IMR-90 (cell line): ENCODE results near the gene RBM48. TPM values are rescaled to one million over a fixed set of nuclear protein-coding genes. Genes with fewer than 3 reads are reported as not detected.
A peak's percentile ranks its signal among the peaks of the same experiment; 100 is the strongest.

Source experiments
- ATAC-seq: fragments of 200-7000 bp; cut with Tn5 transposase; 2 replicates; pipeline ENCODE4 v1.9.1; 2020; ENCODE audit warnings: low read depth, mild to moderate bottlenecking, moderate library complexity
- BruUV-seq: library from RNA; stranded (reverse); fragments of 400-500 nt; replicated peaks from 2 replicates; lab custom pipeline; 2021; lab: Mats Ljungman, UMichigan
- CTCF ChIA-PET: fragments of 300-600 bp; formaldehyde crosslinking; extraction: SDS; loops from one replicate; lab custom pipeline; 2021; ENCODE audit warnings: antibody characterized with exemption; lab: Yijun Ruan, JAX
- POLR2A ChIA-PET: fragments of 300-600 bp; sonication (Branson Sonifier 250); formaldehyde crosslinking; loops from one replicate; lab custom pipeline; 2022; ENCODE audit warnings: antibody characterized with exemption; ENCODE audit not compliant: unreplicated experiment; lab: Charles Lee
- DNase-seq: peaks from one replicate; pipeline ENCODE4 v3.0.0; 2013
- H2AFZ ChIP-seq: replicated peaks from 2 replicates; pipeline ENCODE3; 2013; ENCODE audit warnings: low read length, mild to moderate bottlenecking; ENCODE audit not compliant: poor library complexity
- H2AK5ac ChIP-seq: 2 replicates; pipeline ENCODE4 v1.6.1; 2013; ENCODE audit warnings: low read depth, low read length, inconsistent platforms
- H2AK9ac ChIP-seq: replicated peaks from 2 replicates; pipeline ENCODE3; 2013; ENCODE audit warnings: mild to moderate bottlenecking, low read depth, low read length, moderate library complexity; ENCODE audit not compliant: poor library complexity
- H2BK120ac ChIP-seq: 2 replicates; pipeline ENCODE4 v1.6.1; 2013; ENCODE audit warnings: low read depth, low read length, inconsistent platforms
- H2BK15ac ChIP-seq: 3 replicates; pipeline ENCODE4 v1.6.1; 2013; ENCODE audit warnings: low read depth, low read length, inconsistent platforms
- H2BK20ac ChIP-seq: 2 replicates; pipeline ENCODE4 v1.6.1; 2013; ENCODE audit warnings: low read depth, mild to moderate bottlenecking, inconsistent platforms, low read length, moderate library complexity
- H2BK5ac ChIP-seq: 2 replicates; pipeline ENCODE4 v1.6.1; 2013; ENCODE audit warnings: mild to moderate bottlenecking, low read depth, low read length, inconsistent platforms; ENCODE audit not compliant: poor library complexity, severe bottlenecking
- H3K14ac ChIP-seq: replicated peaks from 2 replicates; pipeline ENCODE4 v1.6.1; 2013; ENCODE audit warnings: low read depth, low read length, inconsistent platforms
- H3K18ac ChIP-seq: 2 replicates; pipeline ENCODE4 v1.6.1; 2013; ENCODE audit warnings: low read depth, low read length, control low read depth
- H3K23ac ChIP-seq: 2 replicates; pipeline ENCODE4 v1.6.1; 2013; ENCODE audit warnings: low read depth, low read length, inconsistent platforms
- H3K27ac ChIP-seq: 2 replicates; pipeline ENCODE4 v1.5.1; 2013; ENCODE audit warnings: mild to moderate bottlenecking, control low read depth, low read length; ENCODE audit not compliant: insufficient read depth
- H3K27me3 ChIP-seq: 2 replicates; pipeline ENCODE4 v1.6.1; 2013; ENCODE audit warnings: low read length; ENCODE audit not compliant: control insufficient read depth, insufficient read depth
- H3K36me3 ChIP-seq: 2 replicates; pipeline ENCODE4 v1.6.1; 2013; ENCODE audit warnings: low read length, mixed read lengths; ENCODE audit not compliant: control insufficient read depth, insufficient read depth
- H3K4ac ChIP-seq: 2 replicates; pipeline ENCODE4 v1.6.1; 2013; ENCODE audit warnings: low read depth, low read length, inconsistent platforms
- H3K4me1 ChIP-seq: 2 replicates; pipeline ENCODE4 v1.6.1; 2013; ENCODE audit warnings: low read length, mixed read lengths; ENCODE audit not compliant: control insufficient read depth, insufficient read depth
- H3K4me2 ChIP-seq: 2 replicates; pipeline ENCODE4 v1.6.1; 2013; ENCODE audit warnings: low read depth, mild to moderate bottlenecking, control low read depth, low read length, moderate library complexity
- H3K4me3 ChIP-seq: 2 replicates; pipeline ENCODE4 v1.5.1; 2013; ENCODE audit warnings: low read depth, mild to moderate bottlenecking, control low read depth, low read length, moderate library complexity; ENCODE audit not compliant: insufficient read depth
- H3K56ac ChIP-seq: 2 replicates; pipeline ENCODE4 v1.6.1; 2013; ENCODE audit warnings: low read length, inconsistent platforms; ENCODE audit not compliant: insufficient read depth; ENCODE audit errors: extremely low read depth
- H3K79me1 ChIP-seq, 2 experiments: 2 replicates each; pipeline ENCODE4 v1.6.1; 2013; ENCODE audit warnings: low read length in 2 of 2, inconsistent platforms in 1 of 2, low read depth in 1 of 2
- H3K9ac ChIP-seq: 2 replicates; pipeline ENCODE4 v1.6.1; 2013; ENCODE audit warnings: low read depth, low read length, control low read depth
- H3K9me1 ChIP-seq: 2 replicates; pipeline ENCODE4 v1.6.1; 2013; ENCODE audit warnings: low read length, inconsistent platforms; ENCODE audit not compliant: insufficient read depth
- H3K9me3 ChIP-seq: 2 replicates; pipeline ENCODE4 v1.6.1; 2013; ENCODE audit warnings: low read length; ENCODE audit not compliant: control insufficient read depth, insufficient read depth
- H4K20me1 ChIP-seq: 2 replicates; pipeline ENCODE4 v1.6.1; 2013; ENCODE audit warnings: low read length, inconsistent platforms; ENCODE audit not compliant: insufficient read depth
- H4K5ac ChIP-seq: 2 replicates; pipeline ENCODE4 v1.6.1; 2013; ENCODE audit warnings: mild to moderate bottlenecking, low read depth, low read length, control low read depth
- H4K8ac ChIP-seq, 2 experiments: 2 replicates each; pipeline ENCODE4 v1.6.1; 2013; ENCODE audit warnings: low read depth in 2 of 2, low read length in 2 of 2, control low read depth in 1 of 2, inconsistent platforms in 1 of 2
- H4K91ac ChIP-seq: 2 replicates; pipeline ENCODE4 v1.6.1; 2013; ENCODE audit warnings: low read depth, low read length, inconsistent platforms; ENCODE audit not compliant: insufficient read depth
- CEBPB ChIP-seq: IDR thresholded peaks from 2 replicates; pipeline ENCODE4 v1.6.1; 2012; ENCODE audit warnings: low read depth, low read length, improper control_type of control experiment
- FOS ChIP-seq: fragments of 150-350 bp; IDR thresholded peaks from 2 replicates; pipeline ENCODE4 v1.6.1; 2016; ENCODE audit warnings: low read depth, low read length
- RCOR1 ChIP-seq: IDR thresholded peaks from 2 replicates; pipeline ENCODE4 v1.6.1; 2012; ENCODE audit warnings: mild to moderate bottlenecking, low read length, improper control_type of control experiment; ENCODE audit not compliant: insufficient replicate concordance
- dilution Hi-C: fragments of 300-500 bp; cut with HindIII; formaldehyde crosslinking; loops from one replicate; pipeline ENCODE4 v1.14.3; 2018; ENCODE audit warnings: low sequenced_read_pairs; ENCODE audit not compliant: unreplicated experiment
- in situ Hi-C: fragments of 300-500 bp; cut with MboI; formaldehyde crosslinking; loops from 3 replicates; pipeline ENCODE4 v1.14.3; 2019; ENCODE audit warnings: low sequenced_read_pairs, inconsistent platforms, mixed read lengths
- intact Hi-C: fragments of 100-400 bp; cut with micrococcal nuclease; formaldehyde crosslinking; loops from 2 replicates; pipeline ENCODE4 v1.10.0; 2022
- polyA plus RNA-seq, 3 experiments: library from polyadenylated mRNA; depleted of rRNA; stranded (reverse); fragments of >200 nt; gene quantifications; 2 replicates each; pipeline ENCODE4 v1.2.3, GENCODE V29; 2012; ENCODE audit warnings: low replicate concordance in 1 of 3
- total RNA-seq: library from RNA; depleted of rRNA; stranded (reverse); fragments of >200 nt; gene quantifications from 2 replicates; pipeline ENCODE4 v1.2.3, GENCODE V29; 2012
- TF ChIP-seq, protein P1 (sequence below): fragments of 150-350 bp; IDR thresholded peaks from 2 replicates; pipeline ENCODE4 v1.6.1; 2017; ENCODE audit warnings: mild to moderate bottlenecking, antibody characterized with exemption, low read length, low read depth
- TF ChIP-seq, protein P2 (sequence below): fragments of 150-350 bp; IDR thresholded peaks from 2 replicates; pipeline ENCODE4 v1.6.1; 2016; ENCODE audit warnings: low read depth, mild to moderate bottlenecking, low read length, moderate library complexity, borderline replicate concordance

The RBM48 gene
- total and polyA plus RNA-seq, 2 of the 4 experiments (the other 2 are of a cell fraction): 5.1 to 5.6 TPM

DNA sequence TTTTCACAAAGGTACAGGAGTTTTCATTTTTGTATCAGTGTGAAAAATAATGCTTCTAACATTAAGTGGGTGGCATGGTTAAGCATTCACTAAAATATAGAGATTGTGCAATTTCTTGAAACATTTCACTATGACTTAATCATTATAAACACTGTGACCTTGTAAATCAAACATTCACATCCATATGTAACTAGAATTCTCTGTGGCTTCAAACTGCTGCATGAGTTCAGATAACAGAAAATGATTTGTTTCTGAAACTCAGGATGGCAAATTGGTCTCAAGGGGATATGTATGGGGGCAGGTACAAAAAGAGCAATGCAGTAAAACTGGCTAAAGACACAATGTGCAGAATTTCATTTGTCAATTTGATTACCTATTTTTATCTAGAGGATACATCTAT, 57.8 kb downstream of the RBM48 start:
- no peak overlapping the region for H2BK20ac ChIP-seq
- H3K4me1 ChIP-seq: peaks cover 8% of the 10 kb centered on the region
- H3K4me2 ChIP-seq: peak overlapping the region; percentile 74
- H2BK5ac ChIP-seq: peak overlapping the region; percentile 72
- H3K27me3 ChIP-seq: no peaks in the 10 kb centered on the region
- no peak overlapping the region for H4K8ac ChIP-seq
- peaks cover 62% of the 10 kb centered on the region for H4K20me1 ChIP-seq
- H3K79me1 ChIP-seq: peaks cover 0 to 50% of the 10 kb centered on the region in 2 experiments; a peak in 2 of 4 replicates
- no peak overlapping the region for H3K4ac ChIP-seq
- dilution Hi-C loops: no loop called here
- DNase-seq (peak; percentile 72), ATAC-seq (no peak)
- H3K56ac ChIP-seq: no peak overlapping the region
- H3K9me1 ChIP-seq: peaks cover 14% of the 10 kb centered on the region; the same call in 1 of the 2 replicates
- no peak overlapping the region for H2AK5ac ChIP-seq
- no peak overlapping the region for H3K4me3 ChIP-seq
- intact Hi-C loops: loop anchor here (5.0 kb wide), 1 partner anchor 59 kb away; the partner anchor contains the start of genes PEX1 and RBM48
- BruUV-seq: no TSS peak
- H3K9me3 ChIP-seq: no peaks in the 10 kb centered on the region
- H2AFZ ChIP-seq: no peak overlapping the region
- no peak overlapping the region for H2BK120ac ChIP-seq
- no peak overlapping the region for H4K91ac ChIP-seq
- H4K5ac ChIP-seq: no peak overlapping the region
- no peak overlapping the region for H3K18ac ChIP-seq
- H3K23ac ChIP-seq: 0 out of 2 replicates have a peak overlapping the region, but pooled peaks have one; percentile 64
- no peak overlapping the region for H2BK15ac ChIP-seq
- H2AK9ac ChIP-seq: no peak overlapping the region
- H3K36me3 ChIP-seq: no peaks in the 10 kb centered on the region
- H3K9ac ChIP-seq: no peak overlapping the region
- POLR2A ChIA-PET: no interaction called here
- no peak overlapping the region for H3K14ac ChIP-seq
- no peak for TF ChIP-seq RCOR1
- TF ChIP-seq, protein P1, sequence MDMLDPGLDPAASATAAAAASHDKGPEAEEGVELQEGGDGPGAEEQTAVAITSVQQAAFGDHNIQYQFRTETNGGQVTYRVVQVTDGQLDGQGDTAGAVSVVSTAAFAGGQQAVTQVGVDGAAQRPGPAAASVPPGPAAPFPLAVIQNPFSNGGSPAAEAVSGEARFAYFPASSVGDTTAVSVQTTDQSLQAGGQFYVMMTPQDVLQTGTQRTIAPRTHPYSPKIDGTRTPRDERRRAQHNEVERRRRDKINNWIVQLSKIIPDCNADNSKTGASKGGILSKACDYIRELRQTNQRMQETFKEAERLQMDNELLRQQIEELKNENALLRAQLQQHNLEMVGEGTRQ: no peak
- TF ChIP-seq, protein P2, sequence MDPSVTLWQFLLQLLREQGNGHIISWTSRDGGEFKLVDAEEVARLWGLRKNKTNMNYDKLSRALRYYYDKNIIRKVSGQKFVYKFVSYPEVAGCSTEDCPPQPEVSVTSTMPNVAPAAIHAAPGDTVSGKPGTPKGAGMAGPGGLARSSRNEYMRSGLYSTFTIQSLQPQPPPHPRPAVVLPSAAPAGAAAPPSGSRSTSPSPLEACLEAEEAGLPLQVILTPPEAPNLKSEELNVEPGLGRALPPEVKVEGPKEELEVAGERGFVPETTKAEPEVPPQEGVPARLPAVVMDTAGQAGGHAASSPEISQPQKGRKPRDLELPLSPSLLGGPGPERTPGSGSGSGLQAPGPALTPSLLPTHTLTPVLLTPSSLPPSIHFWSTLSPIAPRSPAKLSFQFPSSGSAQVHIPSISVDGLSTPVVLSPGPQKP: no peak
- no peak for TF ChIP-seq FOS
- peak; percentile 99 for TF ChIP-seq CEBPB
- no peak overlapping the region for H3K27ac ChIP-seq
- CTCF ChIA-PET: no interaction called here
- in situ Hi-C loops: no loop called here
